ENCODE data around the gene HAPLN2.

The HAPLN2 gene

DNA sequence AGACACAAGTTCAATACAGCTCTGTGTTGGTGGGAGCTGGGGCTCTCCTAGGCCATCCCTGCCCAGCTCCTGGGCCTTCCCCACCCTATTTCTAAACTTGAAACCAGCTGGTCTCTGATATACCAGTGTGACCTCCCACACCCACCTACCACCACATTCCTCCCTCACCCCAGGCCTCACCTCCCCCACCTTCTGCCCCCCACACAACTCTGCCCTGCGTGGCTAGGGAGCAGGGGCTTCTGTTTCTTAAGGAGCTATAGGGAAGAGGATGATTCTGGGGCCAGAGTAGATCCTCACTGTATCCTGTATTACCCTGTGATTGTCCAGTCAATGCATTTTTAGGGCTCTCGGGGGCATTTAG, 41.5 kb downstream of the HAPLN2 start:
- DNase-seq (ENCODE audit: low read depth in 1 of 2, low spot score in 1 of 2), result no peak

- DNase-seq (ENCODE audit: low read depth in 1 of 2, low spot score in 1 of 2), result no peak
These were observed 43.0 kb downstream of the HAPLN2 start for GRCh38 chr1:156662005-156662799.

DNA sequence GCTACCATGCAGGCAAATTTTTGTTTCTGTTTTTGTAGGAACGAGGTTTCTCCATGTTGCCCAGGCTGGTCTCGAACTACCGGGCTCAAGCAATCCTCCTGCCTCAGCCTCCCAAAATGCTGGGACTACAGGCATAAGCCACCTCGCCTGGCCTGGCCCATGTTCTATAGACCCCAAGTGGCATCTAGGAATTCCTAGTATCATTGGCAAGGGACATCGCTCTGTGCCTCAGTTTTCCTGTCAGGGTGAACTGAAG, 43.5 kb downstream of the HAPLN2 start:
- no peak for DNase-seq (ENCODE audit: low read depth in 1 of 2, low spot score in 1 of 2)

- DNase-seq (ENCODE audit: low read depth in 1 of 2, low spot score in 1 of 2), result no peak
These were observed 44.0 kb downstream of the HAPLN2 start for GRCh38 chr1:156663178-156663577.

- DNase-seq (ENCODE audit: low read depth in 1 of 2, low spot score in 1 of 2), result no peak
These were observed 45.0 kb downstream of the HAPLN2 start for GRCh38 chr1:156664046-156664766.

- no peak for DNase-seq (ENCODE audit: low read depth in 1 of 2, low spot score in 1 of 2)
These were observed 45.7 kb downstream of the HAPLN2 start for GRCh38 chr1:156664767-156665411.

DNA sequence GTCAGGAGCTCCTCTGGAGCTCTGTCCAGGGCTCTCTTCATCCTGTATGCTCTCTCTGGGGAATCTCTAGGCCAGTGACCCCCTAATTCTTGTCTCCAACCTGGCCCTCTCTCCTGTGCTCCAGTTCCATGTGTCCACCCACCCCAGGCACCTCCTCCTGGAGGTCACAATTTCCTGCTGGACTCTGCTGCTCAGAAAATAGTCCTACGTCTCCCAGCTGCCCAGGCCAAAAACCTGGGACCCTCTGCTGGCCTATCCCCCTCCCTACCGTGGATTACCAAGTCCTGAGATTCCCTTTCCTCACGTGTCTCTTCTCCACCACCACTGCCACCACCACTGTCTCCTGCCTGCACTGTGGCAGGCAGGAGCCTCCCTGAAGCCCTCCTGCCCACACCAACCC, 46.3 kb downstream of the HAPLN2 start:
- no peak for DNase-seq (ENCODE audit: low read depth in 1 of 2, low spot score in 1 of 2)

DNA sequence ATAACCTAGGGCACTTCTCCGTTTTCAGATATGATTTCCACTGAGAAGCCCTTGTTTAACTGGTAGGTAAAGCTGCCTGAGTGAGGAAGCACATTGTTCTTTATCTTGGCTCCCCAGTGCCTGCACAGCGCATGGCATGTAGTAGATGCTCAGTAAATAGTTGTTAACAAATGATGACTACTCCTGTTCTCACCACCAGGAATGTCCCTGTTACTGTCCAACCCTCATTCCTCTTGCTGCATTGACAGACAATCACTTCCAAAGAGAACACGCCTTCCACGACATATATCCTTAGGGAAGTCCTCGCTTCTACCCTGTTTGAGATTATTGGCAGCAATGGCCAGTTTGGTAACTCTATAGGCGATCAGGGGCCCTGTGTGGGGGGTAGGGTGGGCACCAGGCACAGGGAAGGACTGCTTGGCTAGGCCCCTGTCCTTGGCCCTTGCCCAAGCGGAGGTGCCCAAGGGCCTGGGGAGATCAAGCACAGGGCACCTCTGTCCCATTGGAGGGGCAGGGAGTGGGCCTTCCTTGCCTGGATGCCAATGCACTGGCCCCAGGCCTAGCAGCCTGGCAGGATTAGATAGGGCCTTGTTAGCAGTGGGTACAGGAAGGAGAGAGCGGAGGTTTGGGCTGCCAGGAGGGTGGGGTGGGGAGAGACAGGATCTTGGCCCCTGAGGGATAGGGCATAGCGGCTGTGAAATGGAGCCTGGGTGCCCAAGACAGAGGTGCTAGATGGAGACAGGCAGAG, 47.8 kb downstream of the HAPLN2 start:
- no peak for DNase-seq (ENCODE audit: low read depth in 1 of 2, low spot score in 1 of 2)

DNA sequence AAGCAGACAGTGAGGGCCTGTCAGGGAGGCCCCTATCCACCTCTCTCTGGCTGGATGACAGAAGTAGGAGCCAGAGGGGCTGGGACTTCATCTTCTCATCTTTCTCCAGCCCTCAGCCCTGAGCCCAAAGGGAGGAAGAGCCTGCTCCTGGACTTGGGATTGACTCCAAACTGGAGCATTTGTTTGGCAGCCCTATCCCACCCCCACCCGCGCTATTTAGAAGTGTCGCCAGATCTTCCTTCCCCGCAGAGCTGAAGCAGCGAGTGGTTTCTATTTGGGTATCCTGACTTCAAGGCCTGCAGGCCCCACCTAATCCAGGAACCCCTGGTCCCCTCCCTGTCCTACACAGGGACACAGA, 48.4 kb downstream of the HAPLN2 start:
- no peak for DNase-seq (ENCODE audit: low read depth in 1 of 2, low spot score in 1 of 2)

GRCh38 chr1:156667968-156668709, 48.9 kb downstream of the HAPLN2 start:
- no peak for DNase-seq (ENCODE audit: low read depth in 1 of 2, low spot score in 1 of 2)

GRCh38 chr1:156668801-156669637, 49.8 kb downstream of the HAPLN2 start:
- no peak for DNase-seq (ENCODE audit: low read depth in 1 of 2, low spot score in 1 of 2)

GRCh38 chr1:156669794-156670193, 50.6 kb downstream of the HAPLN2 start:
- no peak for DNase-seq (ENCODE audit: low read depth in 1 of 2, low spot score in 1 of 2)

- DNase-seq (ENCODE audit: low read depth in 1 of 2, low spot score in 1 of 2), result no peak
These were observed 51.1 kb downstream of the HAPLN2 start for GRCh38 chr1:156670359-156670758.

- no peak for DNase-seq (ENCODE audit: low read depth in 1 of 2, low spot score in 1 of 2)
These were observed 51.6 kb downstream of the HAPLN2 start for GRCh38 chr1:156670791-156671190.

DNA sequence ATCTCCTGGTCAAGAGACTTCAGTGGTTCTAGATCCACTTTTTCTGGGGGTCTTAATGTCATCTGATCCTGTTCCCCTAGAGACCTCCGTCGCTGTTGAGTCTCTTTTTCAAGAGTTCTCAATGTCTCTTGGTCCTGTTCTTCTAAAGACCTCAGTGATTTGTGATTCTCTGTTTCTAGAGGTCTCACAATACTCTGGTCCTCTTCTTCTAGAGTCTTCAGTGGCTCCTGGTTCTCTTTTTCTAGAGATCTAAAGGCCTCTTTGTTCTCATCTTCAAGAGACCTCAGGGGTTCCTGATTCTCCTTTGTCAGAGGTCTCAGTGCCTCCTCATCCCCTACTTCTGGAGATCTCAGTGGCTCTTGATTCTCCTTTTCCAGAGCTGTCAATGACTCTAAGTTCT, 52.6 kb downstream of the HAPLN2 start:
- no peak for DNase-seq (ENCODE audit: low read depth in 1 of 2, low spot score in 1 of 2)

DNA sequence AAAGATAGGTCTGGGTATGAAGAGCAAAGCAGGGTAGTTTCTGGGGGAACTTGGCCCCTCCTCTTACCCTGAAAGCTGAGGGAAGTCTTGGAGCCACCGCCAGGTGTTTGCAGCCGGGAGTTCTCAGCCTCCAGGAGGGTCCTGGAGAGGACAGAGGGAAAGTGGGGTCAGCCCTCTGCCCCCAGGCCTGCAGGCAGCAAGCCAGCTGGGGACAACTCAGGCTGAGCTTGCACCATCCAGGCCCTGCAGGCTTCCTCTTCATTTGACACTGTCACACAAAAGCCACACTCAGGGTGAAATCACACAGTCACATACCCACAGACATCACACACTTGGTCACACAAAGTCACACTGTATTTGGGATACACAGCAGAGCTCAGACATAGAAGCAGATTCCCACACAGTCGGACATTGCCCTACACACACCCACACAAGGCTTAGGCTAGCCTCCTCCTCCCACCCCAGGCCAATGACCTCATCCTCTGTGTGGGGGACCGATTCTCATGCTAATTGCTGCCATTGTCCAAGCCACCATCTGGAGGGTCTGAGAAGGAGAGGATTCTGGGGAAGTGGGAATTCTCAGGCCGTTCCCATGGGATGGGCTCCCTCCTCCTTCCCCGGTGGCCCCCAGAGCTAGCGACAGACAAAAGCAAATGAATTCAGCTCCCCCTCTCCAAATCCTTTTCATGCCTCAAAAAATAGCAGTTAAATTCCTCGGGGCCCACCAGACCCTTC, 54.3 kb downstream of the HAPLN2 start:
- no peak for DNase-seq (ENCODE audit: low read depth in 1 of 2, low spot score in 1 of 2)

Measured in activated T-helper 1 cell treated with anti-CD3 and anti-CD28 coated beads, Interleukin-2, amount 50 U/mL, for 16 hours (primary cell).